ENCODE data around the gene LRRC56. TPM values are rescaled to one million over a fixed set of nuclear protein-coding genes. Genes with fewer than 3 reads are reported as not detected.
A peak's percentile ranks its signal among the peaks of the same experiment; 100 is the strongest.

The LRRC56 gene
- total RNA-seq, 4 donors from 2014 or later: 1.7 to 2.4 (median 2.1) TPM

GRCh38 chr11:563066-563811 is 25.9 kb downstream of the LRRC56 start:
- 82% methylated on average over 4 of the region's 18 CpGs for WGBS
- Histone ChIP-seq H3K4me3 (no peak overlapping the region), H3K27ac (peak overlapping the region; percentile 42), H3K4me1 (peaks cover 69% of the 10 kb centered on the region), H3K36me3 (no peaks in the 10 kb centered on the region), H3K27me3 (no peaks in the 10 kb centered on the region), H3K9me3 (no peaks in the 10 kb centered on the region)
- no peak for DNase-seq (ENCODE audit: low spot score in 2 of 2)
- TF ChIP-seq EP300 (IDR thresholded peaks at IDR 0.05) (no peak), POLR2AphosphoS5 (IDR thresholded peaks at IDR 0.05) (no peak)

GRCh38 chr11:563812-564578 is 26.7 kb downstream of the LRRC56 start:
- DNase-seq (ENCODE audit: low spot score in 2 of 2): peak in 1 of 2 donors; percentile 76
- no peak for TF ChIP-seq CTCF (IDR thresholded peaks at IDR 0.05)
- no peak for TF ChIP-seq POLR2A (IDR thresholded peaks at IDR 0.05)
- TF ChIP-seq POLR2AphosphoS5 (IDR thresholded peaks at IDR 0.05): no peak
- no peak for TF ChIP-seq EP300 (IDR thresholded peaks at IDR 0.05)
- Histone ChIP-seq H3K27me3 (no peaks in the 10 kb centered on the region), H3K27ac (peak overlapping the region; percentile 42), H3K36me3 (no peaks in the 10 kb centered on the region), H3K9me3 (no peaks in the 10 kb centered on the region), H3K4me1 (peaks cover 72% of the 10 kb centered on the region), H3K4me3 (no peak overlapping the region)
- 69% methylated on average over 4 of the region's 12 CpGs for WGBS

GRCh38 chr11:565921-566509 is 28.7 kb downstream of the LRRC56 start:
- DNase-seq (ENCODE audit: low spot score in 2 of 2): no peak
- TF ChIP-seq CTCF (IDR thresholded peaks at IDR 0.05): no peak
- TF ChIP-seq EP300 (IDR thresholded peaks at IDR 0.05): no peak
- no peak for TF ChIP-seq POLR2AphosphoS5 (IDR thresholded peaks at IDR 0.05)
- TF ChIP-seq POLR2A (IDR thresholded peaks at IDR 0.05): no peak
- H3K27ac ChIP-seq: no peak overlapping the region
- H3K4me1 ChIP-seq: peaks cover 68% of the 10 kb centered on the region
- H3K4me3 ChIP-seq: no peak overlapping the region
- H3K9me3 ChIP-seq: no peaks in the 10 kb centered on the region
- H3K27me3 ChIP-seq: no peaks in the 10 kb centered on the region
- no peaks in the 10 kb centered on the region for H3K36me3 ChIP-seq
- 76% methylated on average over 8 of the region's 12 CpGs for WGBS

DNA sequence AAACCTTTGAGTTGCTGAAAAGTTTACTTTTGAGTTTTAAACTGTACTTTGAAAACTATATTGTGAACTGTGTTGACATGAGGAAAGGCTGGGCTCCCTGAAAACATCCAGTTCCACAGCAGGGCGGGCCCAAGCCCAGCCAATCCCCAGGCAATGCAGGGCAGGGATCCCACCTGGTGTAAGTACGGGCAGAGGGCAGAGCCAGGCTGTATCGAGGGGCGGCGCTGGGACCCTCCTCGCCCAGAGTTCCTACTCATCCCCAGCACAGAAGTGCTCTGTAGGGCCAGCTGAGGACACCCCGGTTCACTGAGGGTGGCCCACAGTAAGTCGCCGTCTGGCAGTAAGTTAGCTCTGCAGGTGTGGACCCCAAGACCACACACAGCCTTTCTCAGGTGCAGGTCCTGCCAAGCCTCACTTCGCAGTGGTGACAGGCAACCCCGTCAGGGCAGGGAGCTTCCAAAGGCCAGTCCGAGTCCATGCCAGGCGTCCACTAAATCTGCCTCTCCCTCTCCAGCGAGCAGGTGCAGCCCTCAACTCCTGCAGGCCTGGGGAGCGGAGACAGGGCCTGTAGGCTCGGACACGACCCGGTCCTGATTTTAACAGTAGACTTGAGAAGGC is 29.8 kb downstream of the LRRC56 start:
- peaks cover 57% of the 10 kb centered on the region for H3K4me1 ChIP-seq
- 93% methylated on average over 4 of the region's 18 CpGs for WGBS
- DNase-seq (ENCODE audit: low spot score in 2 of 2): peak; percentile 67 to 75
- TF ChIP-seq POLR2A (IDR thresholded peaks at IDR 0.05) (no peak), CTCF (IDR thresholded peaks at IDR 0.05) (no peak), POLR2AphosphoS5 (IDR thresholded peaks at IDR 0.05) (no peak), EP300 (IDR thresholded peaks at IDR 0.05) (no peak)
- no peaks in the 10 kb centered on the region for H3K27me3 ChIP-seq
- H3K4me3 ChIP-seq: peak overlapping the region; percentile 76
- no peaks in the 10 kb centered on the region for H3K36me3 ChIP-seq
- H3K9me3 ChIP-seq: no peaks in the 10 kb centered on the region
- peak overlapping the region; percentile 91 for H3K27ac ChIP-seq

DNA sequence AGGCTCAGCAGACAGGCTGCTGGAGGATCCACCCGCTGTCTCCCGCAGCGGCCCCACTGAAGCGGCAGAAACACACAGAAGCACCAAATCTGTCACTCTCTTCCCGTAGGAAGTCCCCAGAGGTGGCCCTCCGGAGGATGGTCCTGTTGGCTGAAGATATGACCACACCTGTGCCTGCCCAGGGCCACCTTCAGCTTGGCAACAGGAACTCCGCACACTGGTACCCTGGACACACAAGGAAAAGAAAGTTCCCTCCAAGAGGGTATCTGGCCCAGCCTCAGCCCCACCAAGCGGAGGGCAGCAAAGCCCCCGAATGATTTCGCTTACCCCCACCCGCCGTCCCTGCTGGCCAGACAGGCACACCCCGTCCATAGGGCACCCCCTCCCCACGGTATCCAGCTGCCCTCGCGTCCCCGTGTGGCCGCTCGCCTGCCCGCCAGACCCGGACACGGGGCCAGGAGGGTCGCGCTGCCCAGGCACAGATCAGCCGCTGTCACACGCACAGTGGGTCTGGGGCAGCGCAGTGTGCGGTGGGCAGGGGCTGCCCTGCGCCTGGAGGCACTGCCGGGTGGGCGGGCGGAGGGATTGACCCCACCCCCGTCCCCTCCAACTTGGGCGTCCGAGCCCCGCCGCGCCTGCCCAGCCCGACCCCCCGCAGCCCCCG is 30.4 kb downstream of the LRRC56 start:
- peaks cover 50% of the 10 kb centered on the region for H3K4me1 ChIP-seq
- peak overlapping the region; percentile 91 for H3K27ac ChIP-seq
- DNase-seq (ENCODE audit: low spot score in 2 of 2): peak; percentile 74 to 77
- no peaks in the 10 kb centered on the region for H3K36me3 ChIP-seq
- H3K4me3 ChIP-seq: peak overlapping the region; percentile 76
- no peaks in the 10 kb centered on the region for H3K27me3 ChIP-seq
- no peak for TF ChIP-seq POLR2AphosphoS5 (IDR thresholded peaks at IDR 0.05)
- TF ChIP-seq EP300 (IDR thresholded peaks at IDR 0.05): no peak
- TF ChIP-seq CTCF (IDR thresholded peaks at IDR 0.05): no peak
- TF ChIP-seq POLR2A (IDR thresholded peaks at IDR 0.05): no peak
- no CpG with 5 or more reads among the region's 41 CpGs for WGBS
- no peaks in the 10 kb centered on the region for H3K9me3 ChIP-seq

All from suprapubic skin (tissue), 4 donors.